WTC11 (cell line): ENCODE measurements around the gene VTA1. TPM values are rescaled to one million over a fixed set of nuclear protein-coding genes. Genes with fewer than 3 reads are reported as not detected.

Experiments
- ATAC-seq: fragments of 200-7000 bp; cut with Tn5 transposase; 2 replicates; pipeline ENCODE4 v1.10.0; 2021; ENCODE audit warnings: mild to moderate bottlenecking, moderate library complexity
- CTCF ChIA-PET: fragments of 300-600 bp; sonication (Branson Sonifier 250); formaldehyde crosslinking; loops from one replicate; lab custom pipeline; 2021; ENCODE audit warnings: antibody characterized with exemption; lab: Charles Lee
- POLR2A ChIA-PET: fragments of 350-600 bp; sonication (Branson Sonifier 250); formaldehyde crosslinking; loops from one replicate; lab custom pipeline; 2021; ENCODE audit warnings: antibody characterized with exemption; lab: Charles Lee
- DNase-seq: peaks from one replicate; pipeline ENCODE4 v3.0.0; 2021; ENCODE audit warnings: low spot score
- H3K27ac Mint-ChIP-seq: 2 replicates; pipeline ENCODE4 v1.8.0; 2021; ENCODE audit warnings: mixed read lengths
- H3K27me3 Mint-ChIP-seq: 2 replicates; pipeline ENCODE4 v1.8.0; 2021; ENCODE audit warnings: low read depth, mild to moderate bottlenecking, moderate library complexity, mixed read lengths
- H3K36me3 Mint-ChIP-seq: 2 replicates; pipeline ENCODE4 v1.8.0; 2021; ENCODE audit warnings: mixed read lengths
- H3K4me1 Mint-ChIP-seq: 2 replicates; pipeline ENCODE4 v1.8.0; 2022; ENCODE audit warnings: mixed read lengths
- H3K4me3 Mint-ChIP-seq: 2 replicates; pipeline ENCODE4 v1.8.0; 2021; ENCODE audit warnings: mild to moderate bottlenecking, moderate library complexity, mixed read lengths
- H3K9me3 Mint-ChIP-seq: 2 replicates; pipeline ENCODE4 v1.8.0; 2021; ENCODE audit warnings: mixed read lengths
- ELF4 ChIP-seq: sonication (generic); formaldehyde crosslinking; IDR thresholded peaks from 2 replicates; pipeline ENCODE4 v1.8.1; 2022; ENCODE audit warnings: low read depth, mild to moderate bottlenecking, moderate library complexity, missing genetic modification reagents
- JAZF1 ChIP-seq: fragments of 250-450 bp; sonication (Bioruptor Pico); IDR thresholded peaks from 2 replicates; pipeline ENCODE4 v1.9.0; 2021; ENCODE audit warnings: moderate library complexity, mild to moderate bottlenecking, inconsistent platforms
- SOX15 ChIP-seq: fragments of 250-450 bp; sonication (Bioruptor Pico); IDR thresholded peaks from 2 replicates; pipeline ENCODE4 v1.9.0; 2021; ENCODE audit warnings: mild to moderate bottlenecking
- SP1 ChIP-seq: sonication (generic); formaldehyde crosslinking; conservative IDR thresholded peaks from 2 replicates; pipeline ENCODE4 v1.8.1; 2022; ENCODE audit warnings: missing genetic modification reagents
- total RNA-seq: library from RNA; stranded (reverse); gene quantifications from 3 replicates; pipeline ENCODE4 v1.2.3, GENCODE V29; 2021
- TF ChIP-seq, protein P1 (sequence below): fragments of 250-450 bp; sonication (Bioruptor Pico); IDR thresholded peaks from 2 replicates; pipeline ENCODE4 v1.9.0; 2021; ENCODE audit warnings: mild to moderate bottlenecking
- TF ChIP-seq, protein P2 (sequence below): fragments of 250-450 bp; sonication (Bioruptor Pico); conservative IDR thresholded peaks from 2 replicates; pipeline ENCODE4 v1.9.0; 2021; ENCODE audit warnings: mild to moderate bottlenecking
- TF ChIP-seq, protein P3 (sequence below): fragments of 250-450 bp; sonication (Bioruptor Pico); IDR thresholded peaks from 2 replicates; pipeline ENCODE4 v1.9.0; 2021; ENCODE audit warnings: mild to moderate bottlenecking, borderline replicate concordance
- TF ChIP-seq, protein P4 (sequence below): sonication (generic); formaldehyde crosslinking; IDR thresholded peaks from 2 replicates; pipeline ENCODE4 v1.8.1; 2022; ENCODE audit warnings: mild to moderate bottlenecking, missing genetic modification reagents, moderate library complexity, borderline replicate concordance
- TF ChIP-seq, protein P5 (sequence below): sonication (generic); formaldehyde crosslinking; conservative IDR thresholded peaks from 2 replicates; pipeline ENCODE4 v1.8.1; 2023; ENCODE audit warnings: mild to moderate bottlenecking, low read depth, missing genetic modification reagents, moderate library complexity
- TF ChIP-seq, protein P6 (sequence below): sonication (generic); formaldehyde crosslinking; IDR thresholded peaks from 2 replicates; pipeline ENCODE4 v1.8.0; 2022; ENCODE audit warnings: mild to moderate bottlenecking, missing genetic modification reagents
- TF ChIP-seq, protein P7 (sequence below): sonication (generic); formaldehyde crosslinking; IDR thresholded peaks from 2 replicates; pipeline ENCODE4 v1.8.0; 2023; ENCODE audit warnings: mild to moderate bottlenecking, missing genetic modification reagents
- TF ChIP-seq, protein P8 (sequence below): sonication (generic); formaldehyde crosslinking; IDR thresholded peaks from 2 replicates; pipeline ENCODE4 v1.8.1; 2023; ENCODE audit warnings: mild to moderate bottlenecking, missing genetic modification reagents
- TF ChIP-seq, protein P9 (sequence below): fragments of 200-600 bp; IDR thresholded peaks from 2 replicates; pipeline ENCODE4 v1.8.0; 2022; ENCODE audit warnings: antibody characterized with exemption

The VTA1 gene
- total RNA-seq, 1 experiment from 2014 or later: 55.4 TPM

DNA sequence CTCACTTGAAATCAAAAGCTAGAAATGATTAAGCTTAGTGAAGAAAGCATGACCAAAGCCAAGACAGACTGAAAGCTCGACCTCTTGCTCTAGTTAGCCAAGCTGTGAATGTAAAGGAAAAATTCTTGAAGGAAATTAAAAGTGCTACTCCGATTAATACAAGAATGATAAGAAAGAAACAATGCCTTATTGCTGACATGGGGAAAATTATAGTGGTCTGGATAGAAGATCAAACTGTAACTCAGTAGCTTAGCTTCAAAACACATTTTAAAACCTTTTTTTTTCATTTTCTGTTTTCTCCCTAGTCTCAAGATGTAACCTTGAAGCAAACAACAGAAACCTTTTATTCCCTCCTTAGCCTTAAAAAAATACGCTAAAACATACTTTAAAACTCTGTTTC, 25.7 kb upstream of the VTA1 start (continued):
- TF ChIP-seq, protein P1, sequence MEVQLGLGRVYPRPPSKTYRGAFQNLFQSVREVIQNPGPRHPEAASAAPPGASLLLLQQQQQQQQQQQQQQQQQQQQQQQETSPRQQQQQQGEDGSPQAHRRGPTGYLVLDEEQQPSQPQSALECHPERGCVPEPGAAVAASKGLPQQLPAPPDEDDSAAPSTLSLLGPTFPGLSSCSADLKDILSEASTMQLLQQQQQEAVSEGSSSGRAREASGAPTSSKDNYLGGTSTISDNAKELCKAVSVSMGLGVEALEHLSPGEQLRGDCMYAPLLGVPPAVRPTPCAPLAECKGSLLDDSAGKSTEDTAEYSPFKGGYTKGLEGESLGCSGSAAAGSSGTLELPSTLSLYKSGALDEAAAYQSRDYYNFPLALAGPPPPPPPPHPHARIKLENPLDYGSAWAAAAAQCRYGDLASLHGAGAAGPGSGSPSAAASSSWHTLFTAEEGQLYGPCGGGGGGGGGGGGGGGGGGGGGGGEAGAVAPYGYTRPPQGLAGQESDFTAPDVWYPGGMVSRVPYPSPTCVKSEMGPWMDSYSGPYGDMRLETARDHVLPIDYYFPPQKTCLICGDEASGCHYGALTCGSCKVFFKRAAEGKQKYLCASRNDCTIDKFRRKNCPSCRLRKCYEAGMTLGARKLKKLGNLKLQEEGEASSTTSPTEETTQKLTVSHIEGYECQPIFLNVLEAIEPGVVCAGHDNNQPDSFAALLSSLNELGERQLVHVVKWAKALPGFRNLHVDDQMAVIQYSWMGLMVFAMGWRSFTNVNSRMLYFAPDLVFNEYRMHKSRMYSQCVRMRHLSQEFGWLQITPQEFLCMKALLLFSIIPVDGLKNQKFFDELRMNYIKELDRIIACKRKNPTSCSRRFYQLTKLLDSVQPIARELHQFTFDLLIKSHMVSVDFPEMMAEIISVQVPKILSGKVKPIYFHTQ (CRISPR knock-in tag): no peak
- TF ChIP-seq, protein P2, sequence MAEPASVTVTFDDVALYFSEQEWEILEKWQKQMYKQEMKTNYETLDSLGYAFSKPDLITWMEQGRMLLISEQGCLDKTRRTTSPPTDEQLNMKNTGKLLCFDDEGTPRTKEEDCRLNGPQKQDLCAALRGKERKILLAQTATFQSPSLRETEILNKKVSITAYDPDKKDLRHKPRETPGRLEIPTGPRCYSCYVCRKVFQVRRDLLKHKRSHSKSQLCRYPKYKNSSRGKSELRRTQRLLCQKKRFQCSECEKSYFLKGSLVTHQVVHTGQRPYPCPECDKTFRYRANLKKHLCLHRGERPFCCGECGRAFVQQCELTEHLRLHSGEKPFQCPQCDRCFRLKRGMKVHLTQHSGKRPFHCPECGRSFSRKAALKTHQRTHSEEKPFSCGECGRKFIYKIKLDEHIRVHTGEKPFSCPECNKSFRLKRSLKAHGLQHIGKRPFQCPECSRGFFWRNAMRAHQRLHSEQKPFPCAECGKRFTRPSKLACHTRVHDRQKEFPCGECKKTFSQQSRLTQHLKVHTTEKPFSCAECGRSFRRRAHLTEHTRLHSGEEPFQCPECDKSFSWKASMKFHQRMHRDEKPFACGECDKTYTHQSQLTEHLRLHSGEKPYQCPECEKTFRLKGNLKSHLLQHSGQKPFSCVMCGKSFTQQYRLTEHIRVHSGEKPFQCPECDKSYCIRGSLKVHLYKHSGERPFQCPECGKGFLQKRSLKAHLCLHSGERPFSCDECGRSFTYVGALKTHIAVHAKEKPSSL (CRISPR knock-in tag): no peak
- no peak for TF ChIP-seq ELF4

DNA sequence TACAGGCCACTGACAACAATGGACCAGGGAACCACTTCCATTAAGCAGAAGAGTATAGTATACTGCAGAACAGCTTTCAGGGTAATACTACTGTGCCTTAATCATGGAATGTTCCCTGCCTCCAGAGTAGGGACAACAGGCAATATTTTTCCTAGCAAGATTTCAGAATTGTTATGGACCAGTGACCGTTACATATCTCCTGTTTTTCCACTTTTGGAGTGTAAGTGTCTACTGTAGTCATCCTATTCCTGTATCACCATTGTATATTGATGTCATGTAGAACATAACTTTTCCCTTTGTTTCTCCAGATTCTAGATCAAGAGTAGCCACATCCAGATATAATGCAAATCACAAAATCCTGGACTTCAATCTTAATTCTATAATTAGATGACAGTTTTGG, 16.2 kb upstream of the VTA1 start:
- H3K9me3 Mint-ChIP-seq: no peaks in the 10 kb centered on the region
- H3K27me3 Mint-ChIP-seq: no peaks in the 10 kb centered on the region
- ATAC-seq (no peak), DNase-seq (no peak)
- ChIA-PET CTCF (no interaction called here), POLR2A (no interaction called here)
- no peaks in the 10 kb centered on the region for H3K36me3 Mint-ChIP-seq
- H3K4me3 Mint-ChIP-seq: no peak overlapping the region
- no peak overlapping the region for H3K27ac Mint-ChIP-seq
- H3K4me1 Mint-ChIP-seq: peaks cover 8% of the 10 kb centered on the region
- TF ChIP-seq, protein P3, sequence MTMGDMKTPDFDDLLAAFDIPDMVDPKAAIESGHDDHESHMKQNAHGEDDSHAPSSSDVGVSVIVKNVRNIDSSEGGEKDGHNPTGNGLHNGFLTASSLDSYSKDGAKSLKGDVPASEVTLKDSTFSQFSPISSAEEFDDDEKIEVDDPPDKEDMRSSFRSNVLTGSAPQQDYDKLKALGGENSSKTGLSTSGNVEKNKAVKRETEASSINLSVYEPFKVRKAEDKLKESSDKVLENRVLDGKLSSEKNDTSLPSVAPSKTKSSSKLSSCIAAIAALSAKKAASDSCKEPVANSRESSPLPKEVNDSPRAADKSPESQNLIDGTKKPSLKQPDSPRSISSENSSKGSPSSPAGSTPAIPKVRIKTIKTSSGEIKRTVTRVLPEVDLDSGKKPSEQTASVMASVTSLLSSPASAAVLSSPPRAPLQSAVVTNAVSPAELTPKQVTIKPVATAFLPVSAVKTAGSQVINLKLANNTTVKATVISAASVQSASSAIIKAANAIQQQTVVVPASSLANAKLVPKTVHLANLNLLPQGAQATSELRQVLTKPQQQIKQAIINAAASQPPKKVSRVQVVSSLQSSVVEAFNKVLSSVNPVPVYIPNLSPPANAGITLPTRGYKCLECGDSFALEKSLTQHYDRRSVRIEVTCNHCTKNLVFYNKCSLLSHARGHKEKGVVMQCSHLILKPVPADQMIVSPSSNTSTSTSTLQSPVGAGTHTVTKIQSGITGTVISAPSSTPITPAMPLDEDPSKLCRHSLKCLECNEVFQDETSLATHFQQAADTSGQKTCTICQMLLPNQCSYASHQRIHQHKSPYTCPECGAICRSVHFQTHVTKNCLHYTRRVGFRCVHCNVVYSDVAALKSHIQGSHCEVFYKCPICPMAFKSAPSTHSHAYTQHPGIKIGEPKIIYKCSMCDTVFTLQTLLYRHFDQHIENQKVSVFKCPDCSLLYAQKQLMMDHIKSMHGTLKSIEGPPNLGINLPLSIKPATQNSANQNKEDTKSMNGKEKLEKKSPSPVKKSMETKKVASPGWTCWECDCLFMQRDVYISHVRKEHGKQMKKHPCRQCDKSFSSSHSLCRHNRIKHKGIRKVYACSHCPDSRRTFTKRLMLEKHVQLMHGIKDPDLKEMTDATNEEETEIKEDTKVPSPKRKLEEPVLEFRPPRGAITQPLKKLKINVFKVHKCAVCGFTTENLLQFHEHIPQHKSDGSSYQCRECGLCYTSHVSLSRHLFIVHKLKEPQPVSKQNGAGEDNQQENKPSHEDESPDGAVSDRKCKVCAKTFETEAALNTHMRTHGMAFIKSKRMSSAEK: no peak
- TF ChIP-seq JAZF1 (no peak), SOX15 (CRISPR knock-in tag) (no peak), SP1 (CRISPR knock-in tag) (no peak)
- TF ChIP-seq, protein P4, sequence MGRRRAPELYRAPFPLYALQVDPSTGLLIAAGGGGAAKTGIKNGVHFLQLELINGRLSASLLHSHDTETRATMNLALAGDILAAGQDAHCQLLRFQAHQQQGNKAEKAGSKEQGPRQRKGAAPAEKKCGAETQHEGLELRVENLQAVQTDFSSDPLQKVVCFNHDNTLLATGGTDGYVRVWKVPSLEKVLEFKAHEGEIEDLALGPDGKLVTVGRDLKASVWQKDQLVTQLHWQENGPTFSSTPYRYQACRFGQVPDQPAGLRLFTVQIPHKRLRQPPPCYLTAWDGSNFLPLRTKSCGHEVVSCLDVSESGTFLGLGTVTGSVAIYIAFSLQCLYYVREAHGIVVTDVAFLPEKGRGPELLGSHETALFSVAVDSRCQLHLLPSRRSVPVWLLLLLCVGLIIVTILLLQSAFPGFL (CRISPR knock-in tag): no peak
- TF ChIP-seq, protein P5, sequence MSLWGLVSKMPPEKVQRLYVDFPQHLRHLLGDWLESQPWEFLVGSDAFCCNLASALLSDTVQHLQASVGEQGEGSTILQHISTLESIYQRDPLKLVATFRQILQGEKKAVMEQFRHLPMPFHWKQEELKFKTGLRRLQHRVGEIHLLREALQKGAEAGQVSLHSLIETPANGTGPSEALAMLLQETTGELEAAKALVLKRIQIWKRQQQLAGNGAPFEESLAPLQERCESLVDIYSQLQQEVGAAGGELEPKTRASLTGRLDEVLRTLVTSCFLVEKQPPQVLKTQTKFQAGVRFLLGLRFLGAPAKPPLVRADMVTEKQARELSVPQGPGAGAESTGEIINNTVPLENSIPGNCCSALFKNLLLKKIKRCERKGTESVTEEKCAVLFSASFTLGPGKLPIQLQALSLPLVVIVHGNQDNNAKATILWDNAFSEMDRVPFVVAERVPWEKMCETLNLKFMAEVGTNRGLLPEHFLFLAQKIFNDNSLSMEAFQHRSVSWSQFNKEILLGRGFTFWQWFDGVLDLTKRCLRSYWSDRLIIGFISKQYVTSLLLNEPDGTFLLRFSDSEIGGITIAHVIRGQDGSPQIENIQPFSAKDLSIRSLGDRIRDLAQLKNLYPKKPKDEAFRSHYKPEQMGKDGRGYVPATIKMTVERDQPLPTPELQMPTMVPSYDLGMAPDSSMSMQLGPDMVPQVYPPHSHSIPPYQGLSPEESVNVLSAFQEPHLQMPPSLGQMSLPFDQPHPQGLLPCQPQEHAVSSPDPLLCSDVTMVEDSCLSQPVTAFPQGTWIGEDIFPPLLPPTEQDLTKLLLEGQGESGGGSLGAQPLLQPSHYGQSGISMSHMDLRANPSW: no peak
- TF ChIP-seq, protein P6, sequence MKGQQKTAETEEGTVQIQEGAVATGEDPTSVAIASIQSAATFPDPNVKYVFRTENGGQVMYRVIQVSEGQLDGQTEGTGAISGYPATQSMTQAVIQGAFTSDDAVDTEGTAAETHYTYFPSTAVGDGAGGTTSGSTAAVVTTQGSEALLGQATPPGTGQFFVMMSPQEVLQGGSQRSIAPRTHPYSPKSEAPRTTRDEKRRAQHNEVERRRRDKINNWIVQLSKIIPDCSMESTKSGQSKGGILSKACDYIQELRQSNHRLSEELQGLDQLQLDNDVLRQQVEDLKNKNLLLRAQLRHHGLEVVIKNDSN (CRISPR knock-in tag): no peak
- TF ChIP-seq, protein P7, sequence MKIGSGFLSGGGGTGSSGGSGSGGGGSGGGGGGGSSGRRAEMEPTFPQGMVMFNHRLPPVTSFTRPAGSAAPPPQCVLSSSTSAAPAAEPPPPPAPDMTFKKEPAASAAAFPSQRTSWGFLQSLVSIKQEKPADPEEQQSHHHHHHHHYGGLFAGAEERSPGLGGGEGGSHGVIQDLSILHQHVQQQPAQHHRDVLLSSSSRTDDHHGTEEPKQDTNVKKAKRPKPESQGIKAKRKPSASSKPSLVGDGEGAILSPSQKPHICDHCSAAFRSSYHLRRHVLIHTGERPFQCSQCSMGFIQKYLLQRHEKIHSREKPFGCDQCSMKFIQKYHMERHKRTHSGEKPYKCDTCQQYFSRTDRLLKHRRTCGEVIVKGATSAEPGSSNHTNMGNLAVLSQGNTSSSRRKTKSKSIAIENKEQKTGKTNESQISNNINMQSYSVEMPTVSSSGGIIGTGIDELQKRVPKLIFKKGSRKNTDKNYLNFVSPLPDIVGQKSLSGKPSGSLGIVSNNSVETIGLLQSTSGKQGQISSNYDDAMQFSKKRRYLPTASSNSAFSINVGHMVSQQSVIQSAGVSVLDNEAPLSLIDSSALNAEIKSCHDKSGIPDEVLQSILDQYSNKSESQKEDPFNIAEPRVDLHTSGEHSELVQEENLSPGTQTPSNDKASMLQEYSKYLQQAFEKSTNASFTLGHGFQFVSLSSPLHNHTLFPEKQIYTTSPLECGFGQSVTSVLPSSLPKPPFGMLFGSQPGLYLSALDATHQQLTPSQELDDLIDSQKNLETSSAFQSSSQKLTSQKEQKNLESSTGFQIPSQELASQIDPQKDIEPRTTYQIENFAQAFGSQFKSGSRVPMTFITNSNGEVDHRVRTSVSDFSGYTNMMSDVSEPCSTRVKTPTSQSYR (CRISPR knock-in tag): no peak
- TF ChIP-seq, protein P8, sequence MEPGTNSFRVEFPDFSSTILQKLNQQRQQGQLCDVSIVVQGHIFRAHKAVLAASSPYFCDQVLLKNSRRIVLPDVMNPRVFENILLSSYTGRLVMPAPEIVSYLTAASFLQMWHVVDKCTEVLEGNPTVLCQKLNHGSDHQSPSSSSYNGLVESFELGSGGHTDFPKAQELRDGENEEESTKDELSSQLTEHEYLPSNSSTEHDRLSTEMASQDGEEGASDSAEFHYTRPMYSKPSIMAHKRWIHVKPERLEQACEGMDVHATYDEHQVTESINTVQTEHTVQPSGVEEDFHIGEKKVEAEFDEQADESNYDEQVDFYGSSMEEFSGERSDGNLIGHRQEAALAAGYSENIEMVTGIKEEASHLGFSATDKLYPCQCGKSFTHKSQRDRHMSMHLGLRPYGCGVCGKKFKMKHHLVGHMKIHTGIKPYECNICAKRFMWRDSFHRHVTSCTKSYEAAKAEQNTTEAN (CRISPR knock-in tag): no peak
- TF ChIP-seq, protein P9, sequence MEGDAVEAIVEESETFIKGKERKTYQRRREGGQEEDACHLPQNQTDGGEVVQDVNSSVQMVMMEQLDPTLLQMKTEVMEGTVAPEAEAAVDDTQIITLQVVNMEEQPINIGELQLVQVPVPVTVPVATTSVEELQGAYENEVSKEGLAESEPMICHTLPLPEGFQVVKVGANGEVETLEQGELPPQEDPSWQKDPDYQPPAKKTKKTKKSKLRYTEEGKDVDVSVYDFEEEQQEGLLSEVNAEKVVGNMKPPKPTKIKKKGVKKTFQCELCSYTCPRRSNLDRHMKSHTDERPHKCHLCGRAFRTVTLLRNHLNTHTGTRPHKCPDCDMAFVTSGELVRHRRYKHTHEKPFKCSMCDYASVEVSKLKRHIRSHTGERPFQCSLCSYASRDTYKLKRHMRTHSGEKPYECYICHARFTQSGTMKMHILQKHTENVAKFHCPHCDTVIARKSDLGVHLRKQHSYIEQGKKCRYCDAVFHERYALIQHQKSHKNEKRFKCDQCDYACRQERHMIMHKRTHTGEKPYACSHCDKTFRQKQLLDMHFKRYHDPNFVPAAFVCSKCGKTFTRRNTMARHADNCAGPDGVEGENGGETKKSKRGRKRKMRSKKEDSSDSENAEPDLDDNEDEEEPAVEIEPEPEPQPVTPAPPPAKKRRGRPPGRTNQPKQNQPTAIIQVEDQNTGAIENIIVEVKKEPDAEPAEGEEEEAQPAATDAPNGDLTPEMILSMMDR: no peak
